Skeletal muscle satellite cell (primary cell): ENCODE measurements around the gene GADD45G.

ENCODE experiments used
- H3K27me3 ChIP-seq: 2 replicates; pipeline ENCODE4 v1.7.0; 2013; ENCODE audit warnings: low read length; ENCODE audit not compliant: control insufficient read depth, insufficient read depth
- H3K36me3 ChIP-seq: 2 replicates; pipeline ENCODE4 v1.7.0; 2013; ENCODE audit warnings: mild to moderate bottlenecking, control low read depth, low read length; ENCODE audit not compliant: insufficient read depth
- H3K4me1 ChIP-seq: 2 replicates; pipeline ENCODE4 v1.7.0; 2013; ENCODE audit warnings: low read length; ENCODE audit not compliant: control insufficient read depth, insufficient read depth
- H3K4me2 ChIP-seq: 2 replicates; pipeline ENCODE4 v1.7.0; 2013; ENCODE audit warnings: mild to moderate bottlenecking, low read length
- H3K4me3 ChIP-seq: 2 replicates; pipeline ENCODE4 v1.7.0; 2013; ENCODE audit warnings: low read length
- H3K9ac ChIP-seq: 2 replicates; pipeline ENCODE4 v1.7.0; 2013; ENCODE audit warnings: mild to moderate bottlenecking, low read depth, low read length, moderate library complexity
- H3K9me3 ChIP-seq: replicated peaks from 2 replicates; pipeline ENCODE4 v1.7.0; 2013; ENCODE audit warnings: mild to moderate bottlenecking, control low read depth, low read length

GADD45G gene

DNA sequence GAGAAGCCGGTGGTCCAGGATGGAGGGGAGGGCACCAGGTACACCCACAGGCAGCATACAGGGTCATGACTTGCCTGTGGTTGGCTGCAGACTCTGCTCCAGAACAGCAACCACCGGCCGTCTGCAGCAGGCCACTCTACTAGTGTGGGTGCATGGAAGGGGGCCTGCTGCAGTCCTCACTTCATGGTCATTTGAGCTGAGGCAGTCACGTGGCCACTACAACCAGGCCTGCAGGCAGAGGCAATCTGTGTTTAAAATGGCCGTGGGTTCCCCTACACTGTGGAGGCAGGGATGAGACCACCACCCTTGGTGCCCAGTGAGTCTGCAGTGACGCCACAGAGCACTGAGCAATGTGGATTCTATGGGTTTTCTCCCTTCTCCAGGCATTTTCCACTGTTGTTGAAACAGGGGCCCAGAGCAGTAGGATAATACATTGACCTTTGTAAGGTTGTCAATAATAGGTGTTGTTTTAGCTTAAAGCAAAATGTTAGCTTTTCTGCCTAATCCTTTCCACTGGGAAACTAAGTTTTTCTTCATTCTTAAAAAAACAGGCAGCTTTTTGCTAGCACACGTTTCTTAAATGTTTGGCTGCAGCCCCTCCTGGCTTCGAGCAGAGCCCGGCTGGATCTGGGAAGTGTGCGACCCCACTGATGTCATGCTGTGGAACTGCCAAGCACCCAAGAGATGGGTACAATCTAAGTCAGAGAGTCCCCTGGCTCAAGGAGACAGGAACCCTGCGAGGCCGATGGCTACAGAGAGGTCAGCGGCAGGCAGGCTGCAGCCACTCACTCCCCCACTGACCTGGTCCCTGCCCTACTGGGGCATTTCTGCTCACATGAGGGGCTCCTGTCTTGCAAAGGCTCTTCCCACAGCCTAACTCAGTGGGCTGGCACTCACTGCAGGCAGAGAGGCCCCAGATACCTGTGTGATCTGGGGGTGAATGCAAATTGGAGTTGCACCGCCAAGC lies 21.2 kb downstream of the GADD45G start:
- Histone ChIP-seq H3K36me3 (no peaks in the 10 kb centered on the region), H3K4me3 (no peak overlapping the region), H3K9ac (no peak overlapping the region)

DNA sequence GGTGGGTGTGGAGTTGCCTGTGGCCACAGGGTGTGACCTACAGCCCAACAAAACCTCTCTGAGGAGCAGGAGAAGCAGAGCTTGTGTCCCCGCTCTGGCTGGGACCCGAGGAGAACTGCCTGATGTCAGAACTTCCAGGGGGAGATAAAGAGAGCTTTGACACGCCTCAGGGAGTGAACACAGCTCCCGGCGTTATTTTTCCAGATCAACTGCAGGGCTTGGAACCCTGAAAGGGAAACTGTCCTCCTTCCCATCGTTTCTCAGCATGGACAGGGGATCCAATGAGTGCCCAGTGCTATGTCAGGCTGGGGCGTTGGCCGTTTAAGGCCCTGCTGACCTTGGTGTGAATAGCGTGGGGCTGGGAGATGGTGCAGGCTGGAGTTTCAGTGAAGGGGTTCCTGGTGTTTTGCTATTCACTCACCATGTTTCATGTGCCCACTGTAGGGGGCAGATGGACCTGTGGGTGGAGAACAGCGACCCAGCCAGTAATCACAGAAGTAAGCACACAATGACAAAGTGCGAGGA lies 22.0 kb downstream of the GADD45G start:
- no peak overlapping the region for H3K9ac ChIP-seq
- no peak overlapping the region for H3K4me3 ChIP-seq
- no peaks in the 10 kb centered on the region for H3K36me3 ChIP-seq
- no peaks in the 10 kb centered on the region for H3K4me1 ChIP-seq
- H3K9me3 ChIP-seq = no peaks in the 10 kb centered on the region
- H3K27me3 ChIP-seq = peaks cover 30% of the 10 kb centered on the region
- no peak overlapping the region for H3K4me2 ChIP-seq

More for the DNA sequence above, 21.2 kb downstream of the GADD45G start:
- Histone ChIP-seq H3K27me3 (peaks cover 30% of the 10 kb centered on the region), H3K9me3 (no peaks in the 10 kb centered on the region), H3K4me2 (no peak overlapping the region), H3K4me1 (no peaks in the 10 kb centered on the region)

GRCh38 chr9:89628601-89629000 lies 23.8 kb downstream of the GADD45G start:
- H3K4me1 ChIP-seq = no peaks in the 10 kb centered on the region
- peaks cover 12% of the 10 kb centered on the region for H3K27me3 ChIP-seq
- no peaks in the 10 kb centered on the region for H3K9me3 ChIP-seq
- H3K4me2 ChIP-seq = no peak overlapping the region
- no peak overlapping the region for H3K9ac ChIP-seq
- H3K4me3 ChIP-seq = no peak overlapping the region
- H3K36me3 ChIP-seq = no peaks in the 10 kb centered on the region

DNA sequence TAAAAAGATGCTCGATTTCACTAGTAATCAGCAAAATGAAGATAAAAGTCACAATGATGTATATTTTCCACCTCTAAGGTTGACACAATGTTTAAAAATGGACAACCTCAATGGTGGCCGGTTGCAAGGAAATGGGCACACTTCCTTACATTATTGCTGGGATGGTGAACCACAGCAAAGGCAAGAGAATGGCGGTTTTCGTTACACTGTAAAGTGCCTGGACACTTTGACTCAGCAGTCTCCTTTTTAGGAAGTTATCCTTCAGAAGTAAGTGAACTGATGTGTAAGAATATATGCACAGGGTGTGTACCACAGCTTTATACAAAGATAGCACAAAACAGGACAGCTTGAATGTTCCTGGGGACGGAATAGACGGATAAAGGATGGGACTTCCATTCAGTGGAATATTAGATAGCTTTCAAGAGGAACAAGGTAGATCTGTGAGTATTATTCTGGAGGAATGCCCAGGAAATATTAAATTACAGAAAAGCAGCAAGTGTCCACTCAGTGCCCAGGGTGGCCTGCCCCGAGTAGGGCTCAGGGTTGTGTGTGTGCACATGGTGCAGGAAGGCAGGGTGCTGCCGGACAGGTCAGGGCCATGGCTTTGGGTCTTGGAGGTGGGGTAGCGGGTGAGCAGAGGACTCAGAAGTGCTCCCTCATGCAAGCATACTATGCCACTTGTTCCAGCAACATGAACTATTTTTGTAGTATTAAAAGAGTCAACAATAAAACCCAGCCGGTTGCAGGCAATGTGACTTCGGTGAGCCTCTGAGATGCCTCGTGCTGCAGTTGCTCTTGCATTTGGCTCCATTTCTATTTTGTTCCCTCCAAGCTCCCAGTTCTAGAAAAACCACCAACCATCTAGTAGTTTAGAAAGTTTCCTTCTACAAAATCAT lies 24.5 kb downstream of the GADD45G start:
- Histone ChIP-seq H3K4me2 (no peak overlapping the region), H3K4me3 (no peak overlapping the region), H3K9ac (no peak overlapping the region), H3K9me3 (no peaks in the 10 kb centered on the region), H3K27me3 (peaks cover 5% of the 10 kb centered on the region), H3K4me1 (no peaks in the 10 kb centered on the region), H3K36me3 (no peaks in the 10 kb centered on the region)

DNA sequence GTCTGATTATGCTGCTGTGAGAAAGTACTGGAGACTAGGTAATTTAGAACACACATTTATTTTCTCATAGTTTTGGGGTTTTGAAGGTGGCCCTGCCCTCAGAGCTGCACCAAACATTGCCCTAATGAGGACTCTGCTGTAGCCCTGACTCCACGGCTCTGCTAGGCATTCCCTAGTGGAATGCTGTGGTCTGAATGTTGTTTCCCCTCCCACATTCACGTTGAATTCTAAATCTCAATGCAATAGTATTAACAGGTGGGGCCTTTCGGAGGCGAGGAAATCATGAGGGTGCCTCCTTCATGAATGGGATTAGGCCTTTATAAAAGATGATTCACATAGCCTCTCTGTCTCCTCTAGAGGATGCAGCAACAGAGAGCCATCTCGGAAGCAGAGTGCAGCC lies 25.7 kb downstream of the GADD45G start:
- Histone ChIP-seq H3K27me3 (peaks cover 3% of the 10 kb centered on the region), H3K9me3 (no peaks in the 10 kb centered on the region), H3K4me3 (no peak overlapping the region), H3K4me2 (no peak overlapping the region), H3K9ac (no peak overlapping the region), H3K36me3 (no peaks in the 10 kb centered on the region), H3K4me1 (peaks cover 4% of the 10 kb centered on the region)

DNA sequence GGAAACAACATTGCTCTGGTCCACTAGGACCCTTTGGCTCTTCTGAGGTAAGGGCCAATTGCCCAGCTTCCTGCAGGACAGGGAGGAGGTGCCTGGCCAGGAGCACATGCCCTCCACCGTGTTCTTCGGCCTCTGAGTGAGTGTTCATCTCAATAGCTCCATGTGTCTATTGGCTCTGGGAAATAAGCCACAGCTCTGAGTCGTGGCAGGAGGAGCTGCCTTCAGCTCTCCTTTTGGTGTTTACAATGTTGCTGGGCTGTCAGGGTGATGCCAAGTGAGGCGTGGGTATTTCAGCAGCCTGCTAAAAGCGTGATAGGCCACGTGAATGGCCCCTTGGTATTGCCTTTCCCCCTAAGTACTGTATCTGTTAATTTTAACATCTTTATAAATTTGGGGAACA lies 26.6 kb downstream of the GADD45G start:
- no peaks in the 10 kb centered on the region for H3K36me3 ChIP-seq

GRCh38 chr9:89632192-89632733 lies 27.5 kb downstream of the GADD45G start:
- H3K4me3 ChIP-seq = no peak overlapping the region
- no peaks in the 10 kb centered on the region for H3K9me3 ChIP-seq
- H3K4me1 ChIP-seq = peaks cover 7% of the 10 kb centered on the region
- H3K27me3 ChIP-seq = peaks cover 6% of the 10 kb centered on the region
- H3K9ac ChIP-seq = no peak overlapping the region
- no peaks in the 10 kb centered on the region for H3K36me3 ChIP-seq
- H3K4me2 ChIP-seq = no peak overlapping the region

More for the DNA sequence above, 26.6 kb downstream of the GADD45G start:
- no peak overlapping the region for H3K9ac ChIP-seq
- H3K9me3 ChIP-seq = no peaks in the 10 kb centered on the region
- H3K4me2 ChIP-seq = no peak overlapping the region
- H3K27me3 ChIP-seq = peaks cover 7% of the 10 kb centered on the region
- no peak overlapping the region for H3K4me3 ChIP-seq
- H3K4me1 ChIP-seq = peaks cover 7% of the 10 kb centered on the region

DNA sequence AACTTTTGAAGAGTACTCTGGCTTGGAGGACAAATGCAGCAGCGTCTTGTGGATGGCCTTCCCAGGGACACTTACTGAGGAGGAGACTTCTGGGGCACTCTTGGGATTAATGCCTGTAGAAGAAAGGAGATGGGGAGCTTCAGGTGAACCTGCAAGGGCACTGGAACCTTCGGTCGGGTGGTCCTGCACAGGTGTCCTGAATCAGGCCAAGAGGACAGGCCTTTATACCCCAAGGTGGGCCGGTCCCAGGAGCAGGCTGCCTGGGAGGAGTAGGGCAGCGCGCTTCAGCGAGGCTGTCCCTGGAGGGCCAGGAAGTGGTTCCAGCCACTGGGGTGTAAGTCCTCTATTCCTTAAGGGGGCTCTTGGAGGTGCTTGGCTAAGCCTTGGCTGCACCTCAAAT lies 27.9 kb downstream of the GADD45G start:
- no peaks in the 10 kb centered on the region for H3K9me3 ChIP-seq
- no peak overlapping the region for H3K4me2 ChIP-seq
- H3K36me3 ChIP-seq = no peaks in the 10 kb centered on the region
- H3K4me1 ChIP-seq = peaks cover 7% of the 10 kb centered on the region
- H3K9ac ChIP-seq = no peak overlapping the region
- peaks cover 6% of the 10 kb centered on the region for H3K27me3 ChIP-seq
- no peak overlapping the region for H3K4me3 ChIP-seq

DNA sequence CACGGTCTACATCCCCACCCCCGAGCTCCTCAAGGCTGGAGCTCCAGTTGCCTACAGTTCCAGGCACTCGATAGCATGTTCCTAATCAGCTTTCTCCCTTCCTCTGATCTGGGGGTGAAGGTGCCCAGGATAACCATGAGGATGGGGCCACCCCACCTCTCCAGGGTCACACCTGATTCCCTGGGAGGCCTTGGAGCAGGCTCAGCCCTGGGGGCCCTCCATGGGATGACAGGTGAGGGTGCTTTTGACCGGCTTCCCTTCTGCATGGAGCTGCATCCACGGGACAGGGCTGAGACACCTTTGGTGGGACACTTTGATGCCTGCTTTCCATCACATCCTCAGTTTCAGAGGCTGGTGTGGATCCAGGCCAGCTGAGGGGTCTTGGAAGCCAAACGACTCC lies 28.6 kb downstream of the GADD45G start:
- no peak overlapping the region for H3K4me2 ChIP-seq
- peaks cover 7% of the 10 kb centered on the region for H3K4me1 ChIP-seq
- no peaks in the 10 kb centered on the region for H3K9me3 ChIP-seq
- no peak overlapping the region for H3K9ac ChIP-seq
- H3K36me3 ChIP-seq = no peaks in the 10 kb centered on the region
- H3K27me3 ChIP-seq = peaks cover 6% of the 10 kb centered on the region
- H3K4me3 ChIP-seq = no peak overlapping the region

DNA sequence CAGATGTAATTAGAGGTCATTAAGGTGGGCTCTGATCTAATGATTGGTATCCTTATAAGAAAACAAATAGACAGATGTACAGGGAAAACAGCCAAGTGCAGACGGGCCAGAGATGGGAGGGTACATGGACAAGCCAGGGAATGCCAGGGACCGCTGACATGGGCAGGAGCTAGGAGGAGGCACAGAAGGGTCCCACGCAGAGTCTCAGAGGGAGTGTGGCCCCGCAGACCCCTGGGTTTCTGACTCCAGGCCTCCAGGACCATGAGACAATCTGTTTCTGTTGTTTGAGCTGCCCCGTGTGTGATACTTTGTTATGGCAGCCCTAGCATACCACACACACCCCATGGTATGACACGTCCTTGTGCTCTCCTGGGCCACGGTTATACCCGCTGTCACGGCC lies 29.1 kb downstream of the GADD45G start:
- H3K9ac ChIP-seq = no peak overlapping the region
- H3K4me1 ChIP-seq = peaks cover 7% of the 10 kb centered on the region
- no peaks in the 10 kb centered on the region for H3K36me3 ChIP-seq
- H3K4me2 ChIP-seq = no peak overlapping the region
- H3K4me3 ChIP-seq = no peak overlapping the region
- peaks cover 6% of the 10 kb centered on the region for H3K27me3 ChIP-seq
- no peaks in the 10 kb centered on the region for H3K9me3 ChIP-seq
